Uterus (tissue), 2 donors: ENCODE results near the gene CSF3.

ENCODE experiments used
- POLR2A ChIP-seq, 2 donors: fragments of 450-650 bp; IDR thresholded peaks; one replicate each; pipeline ENCODE4 v1.6.1; 2016; ENCODE audit warnings: antibody characterized with exemption in 2 of 2, mild to moderate bottlenecking in 1 of 2, moderate library complexity in 1 of 2
- TF ChIP-seq, protein P1 (sequence below), 4 experiments: fragments of 200-600 bp in 2 of 4; fragments of 450-650 bp in 2 of 4; sonication (generic) in 2 of 4; IDR thresholded peaks; one replicate each; pipeline ENCODE4 v1.5.1; 2016 to 2019; ENCODE audit warnings: antibody characterized with exemption in 4 of 4, mild to moderate bottlenecking in 2 of 4, moderate library complexity in 1 of 4

DNA sequence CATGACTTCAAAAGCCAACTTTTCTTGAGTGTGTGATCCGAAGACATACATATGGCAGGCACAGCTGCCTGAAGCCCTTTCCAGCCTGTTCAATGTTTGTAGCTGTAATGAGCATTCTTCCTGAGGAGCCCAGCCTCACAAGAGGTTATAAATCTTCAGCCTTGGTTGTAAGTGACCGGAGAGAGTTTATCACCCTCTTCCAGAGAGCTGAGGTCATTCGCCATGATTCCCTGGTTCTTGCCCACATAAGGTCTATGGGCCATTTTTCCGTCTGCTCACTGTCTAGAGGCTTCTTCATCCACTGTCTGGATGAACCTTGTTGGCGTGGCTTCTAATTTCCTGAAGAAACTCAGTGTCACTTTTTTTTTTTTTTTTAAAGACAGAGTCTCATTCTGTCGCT lies 9.7 kb upstream of the CSF3 start:
- TF ChIP-seq, protein P1, sequence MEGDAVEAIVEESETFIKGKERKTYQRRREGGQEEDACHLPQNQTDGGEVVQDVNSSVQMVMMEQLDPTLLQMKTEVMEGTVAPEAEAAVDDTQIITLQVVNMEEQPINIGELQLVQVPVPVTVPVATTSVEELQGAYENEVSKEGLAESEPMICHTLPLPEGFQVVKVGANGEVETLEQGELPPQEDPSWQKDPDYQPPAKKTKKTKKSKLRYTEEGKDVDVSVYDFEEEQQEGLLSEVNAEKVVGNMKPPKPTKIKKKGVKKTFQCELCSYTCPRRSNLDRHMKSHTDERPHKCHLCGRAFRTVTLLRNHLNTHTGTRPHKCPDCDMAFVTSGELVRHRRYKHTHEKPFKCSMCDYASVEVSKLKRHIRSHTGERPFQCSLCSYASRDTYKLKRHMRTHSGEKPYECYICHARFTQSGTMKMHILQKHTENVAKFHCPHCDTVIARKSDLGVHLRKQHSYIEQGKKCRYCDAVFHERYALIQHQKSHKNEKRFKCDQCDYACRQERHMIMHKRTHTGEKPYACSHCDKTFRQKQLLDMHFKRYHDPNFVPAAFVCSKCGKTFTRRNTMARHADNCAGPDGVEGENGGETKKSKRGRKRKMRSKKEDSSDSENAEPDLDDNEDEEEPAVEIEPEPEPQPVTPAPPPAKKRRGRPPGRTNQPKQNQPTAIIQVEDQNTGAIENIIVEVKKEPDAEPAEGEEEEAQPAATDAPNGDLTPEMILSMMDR (IDR thresholded peaks at IDR 0.05): no peak
- TF ChIP-seq POLR2A (IDR thresholded peaks at IDR 0.05): no peak
